ENCODE results near the gene GTF2B.
"Not testable (repeated sequence)": the region's sequence is repeated elsewhere in the genome, so short reads cannot be mapped to it uniquely, and the experiment has no call there.

The GTF2B gene, protein sequence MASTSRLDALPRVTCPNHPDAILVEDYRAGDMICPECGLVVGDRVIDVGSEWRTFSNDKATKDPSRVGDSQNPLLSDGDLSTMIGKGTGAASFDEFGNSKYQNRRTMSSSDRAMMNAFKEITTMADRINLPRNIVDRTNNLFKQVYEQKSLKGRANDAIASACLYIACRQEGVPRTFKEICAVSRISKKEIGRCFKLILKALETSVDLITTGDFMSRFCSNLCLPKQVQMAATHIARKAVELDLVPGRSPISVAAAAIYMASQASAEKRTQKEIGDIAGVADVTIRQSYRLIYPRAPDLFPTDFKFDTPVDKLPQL

DNA sequence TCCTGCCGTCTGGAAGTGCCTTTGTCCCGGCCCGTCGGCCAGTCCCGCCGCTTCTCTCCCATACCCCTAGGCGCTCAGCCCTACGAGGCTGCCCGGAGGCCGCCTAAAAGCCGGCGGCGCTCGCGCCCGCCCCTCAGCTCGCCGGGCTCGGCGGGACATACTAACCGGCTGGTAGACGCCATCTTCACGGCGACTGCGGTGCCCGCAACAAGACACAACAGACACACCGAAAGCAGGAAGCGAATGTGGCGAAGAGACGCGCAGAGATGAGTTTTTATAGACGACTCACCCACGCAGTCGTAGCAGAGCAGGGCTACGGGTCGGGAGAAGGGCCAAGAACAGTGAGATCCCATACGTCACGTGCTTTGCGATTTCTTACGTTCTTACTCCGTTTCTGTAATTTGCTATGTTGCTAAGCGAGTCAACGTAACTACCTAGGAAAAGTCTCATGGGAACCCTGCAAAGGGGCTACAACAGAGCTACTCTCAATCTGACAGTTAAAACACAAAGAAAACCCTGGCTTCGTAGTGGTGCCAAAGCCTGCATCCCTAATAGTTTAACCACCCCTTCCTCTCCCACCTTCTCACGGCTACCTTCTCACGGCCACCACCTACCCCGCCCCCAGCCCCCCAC, at the start of gene GTF2B:
Gene GTF2B (minus strand): TSS at position 250 of the 633 bp plus-strand sequence. CDS start 68 bp downstream, at position 182.
- DNase-seq (ENCODE audit: extremely low read depth in 1 of 2, low read depth in 1 of 2) = peak; percentile 73 to 93

DNA sequence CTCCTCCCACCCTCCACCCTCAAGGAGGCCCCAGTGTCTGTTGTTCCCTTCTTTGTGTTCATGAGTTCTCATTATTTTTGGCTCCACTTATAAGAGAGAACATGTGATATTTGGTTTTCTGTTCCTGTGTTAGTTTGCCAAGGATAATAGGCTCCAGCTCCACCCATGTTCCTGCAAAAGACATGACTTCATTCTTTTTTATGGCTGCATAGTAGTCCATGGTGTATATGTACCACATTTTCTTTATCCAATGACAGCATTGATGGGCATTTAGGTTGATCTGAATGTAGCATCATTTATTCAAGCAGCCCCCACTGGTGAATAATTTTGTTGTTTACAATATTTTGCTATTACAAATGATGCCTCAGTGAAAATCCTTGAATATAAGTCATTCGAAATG, 47.2 kb upstream of the GTF2B start:
- not testable (repeated sequence) for DNase-seq (ENCODE audit: extremely low read depth in 1 of 2, low read depth in 1 of 2)

DNA sequence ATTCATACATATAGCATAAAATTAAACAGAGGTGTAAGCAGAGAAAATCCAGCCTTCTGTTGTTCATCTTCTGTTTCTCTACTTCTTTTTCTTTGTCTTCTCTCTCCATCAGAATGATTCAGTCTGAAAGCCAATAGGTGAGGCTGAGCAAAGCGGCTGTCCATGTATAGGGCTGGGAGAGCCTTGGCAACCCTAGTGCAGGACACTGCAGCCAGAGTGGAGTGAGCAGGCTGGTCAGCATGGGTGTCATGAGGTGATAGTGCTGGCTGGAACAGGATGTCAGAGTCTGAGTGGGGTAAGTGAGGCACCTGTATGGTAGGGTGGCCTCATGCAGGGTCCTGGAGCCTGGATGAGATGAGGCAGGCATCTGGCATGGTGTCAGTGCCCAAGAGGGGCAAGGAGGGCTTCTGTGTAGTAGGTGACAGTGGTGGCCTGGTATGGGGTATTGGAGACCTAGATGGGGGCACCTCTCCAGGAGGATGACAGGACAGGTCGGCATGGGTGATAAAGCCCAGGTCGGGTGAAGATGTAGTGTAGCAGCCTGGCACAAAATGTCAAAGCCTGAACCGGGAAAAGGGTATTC, 45.5 kb upstream of the GTF2B start:
- DNase-seq (ENCODE audit: extremely low read depth in 1 of 2, low read depth in 1 of 2) = no peak

DNA sequence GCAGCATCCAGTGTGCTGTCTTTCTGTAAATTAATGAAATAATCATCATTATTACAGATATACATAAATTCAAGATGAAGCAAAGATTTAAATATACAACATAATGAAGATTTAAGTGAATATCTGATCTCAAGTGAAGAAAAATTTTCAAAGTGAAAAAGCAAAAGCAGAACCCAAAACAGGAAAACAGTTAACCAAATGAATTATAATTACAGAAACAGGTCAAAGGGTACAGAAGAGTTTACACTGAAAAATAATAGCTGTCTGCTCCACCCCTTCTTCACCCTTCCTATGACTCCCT, 44.8 kb upstream of the GTF2B start:
- DNase-seq (ENCODE audit: extremely low read depth in 1 of 2, low read depth in 1 of 2) = no peak

DNA sequence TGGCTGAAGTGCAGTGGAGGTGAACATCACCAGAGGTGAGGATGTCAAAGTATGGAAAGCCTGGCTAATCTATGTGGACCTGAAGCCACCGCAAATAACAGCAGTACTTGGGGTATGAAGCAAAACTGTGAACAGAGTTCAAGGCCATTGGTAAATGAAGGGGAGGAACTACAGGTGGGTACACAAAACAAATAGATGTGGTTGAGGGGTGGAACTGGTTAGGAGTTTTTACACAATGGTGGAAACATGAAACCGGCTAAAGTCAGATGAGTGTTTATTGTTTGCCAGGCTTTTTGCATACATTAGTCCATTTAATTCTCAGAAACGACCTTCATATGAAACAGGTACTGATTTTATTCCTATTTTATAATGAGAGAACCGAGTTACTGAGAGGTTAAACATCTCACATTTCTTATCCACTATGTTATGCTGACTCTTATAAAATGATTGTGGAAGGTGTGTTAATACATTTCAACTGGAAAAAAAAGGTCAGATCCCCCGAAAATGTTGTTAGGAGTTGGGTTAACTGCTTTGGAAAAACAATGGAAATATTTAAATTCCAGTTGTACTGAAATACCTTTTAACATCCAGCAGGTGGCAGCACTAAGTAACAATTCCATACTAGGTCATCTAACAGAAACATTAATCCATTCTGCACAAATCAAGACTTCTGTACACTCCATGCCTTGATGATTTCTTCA, 44.3 kb upstream of the GTF2B start:
- DNase-seq (ENCODE audit: extremely low read depth in 1 of 2, low read depth in 1 of 2) = no peak

DNA sequence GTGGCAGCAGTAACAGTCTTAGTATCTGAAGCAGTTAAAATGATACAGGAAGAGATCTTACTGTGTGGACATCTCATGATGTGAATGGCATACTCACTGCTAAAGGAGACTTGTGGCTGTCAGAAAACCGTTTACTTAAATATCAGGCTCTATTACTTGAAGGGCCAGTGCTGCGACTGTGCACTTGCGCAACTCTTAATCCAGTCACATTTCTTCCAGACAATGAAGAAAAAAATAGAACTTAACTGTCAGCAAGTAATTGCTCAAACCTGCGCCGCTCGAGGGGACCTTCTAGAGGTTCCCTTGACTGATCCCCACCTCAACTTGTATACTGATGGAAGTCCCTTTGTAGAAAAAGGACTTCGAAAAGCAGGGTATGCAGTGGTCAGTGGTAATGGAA, 38.8 kb upstream of the GTF2B start:
- not testable (repeated sequence) for DNase-seq (ENCODE audit: extremely low read depth in 1 of 2, low read depth in 1 of 2)

DNA sequence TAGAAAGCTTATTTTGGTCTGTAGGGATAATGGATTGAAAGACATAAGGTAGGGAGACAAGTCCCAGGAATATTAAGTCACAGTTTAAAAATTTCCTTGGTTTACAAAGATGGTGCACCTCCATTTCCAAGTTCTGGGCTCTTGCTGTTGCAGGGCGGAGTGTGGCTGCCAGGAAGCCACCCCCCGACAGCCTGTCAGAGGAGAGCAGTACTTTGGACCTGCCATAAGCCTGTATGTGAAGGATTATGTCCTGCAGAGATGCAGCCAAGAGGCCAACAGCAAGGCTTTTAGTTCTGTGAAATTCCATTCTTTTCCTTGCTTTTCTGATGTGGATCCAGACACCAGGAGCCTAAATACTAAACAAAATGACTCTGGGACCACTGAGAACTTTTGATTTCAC, 31.9 kb upstream of the GTF2B start:
- DNase-seq (ENCODE audit: extremely low read depth in 1 of 2, low read depth in 1 of 2) = no peak

DNA sequence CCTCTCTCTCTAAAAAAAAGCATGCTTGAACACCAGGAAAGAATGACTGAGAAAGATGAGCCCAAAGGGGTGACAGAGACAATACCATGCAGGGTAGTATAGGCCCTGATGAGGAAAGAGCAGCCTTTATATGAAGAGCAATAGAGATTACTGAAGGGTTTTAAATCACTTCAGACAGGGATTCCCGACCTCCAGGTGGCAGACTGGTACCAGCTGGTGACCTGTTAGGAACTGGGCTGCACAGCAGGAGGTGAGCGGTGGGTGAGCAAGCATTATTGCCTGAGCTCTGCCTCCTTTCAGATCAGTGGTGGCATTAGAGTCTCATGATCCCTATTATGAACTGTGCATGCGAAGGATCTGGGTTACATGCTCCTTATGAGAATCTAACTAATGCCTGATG, 30.8 kb upstream of the GTF2B start:
- peak in 1 of 2 donors; percentile 2 for DNase-seq (ENCODE audit: extremely low read depth in 1 of 2, low read depth in 1 of 2)

DNA sequence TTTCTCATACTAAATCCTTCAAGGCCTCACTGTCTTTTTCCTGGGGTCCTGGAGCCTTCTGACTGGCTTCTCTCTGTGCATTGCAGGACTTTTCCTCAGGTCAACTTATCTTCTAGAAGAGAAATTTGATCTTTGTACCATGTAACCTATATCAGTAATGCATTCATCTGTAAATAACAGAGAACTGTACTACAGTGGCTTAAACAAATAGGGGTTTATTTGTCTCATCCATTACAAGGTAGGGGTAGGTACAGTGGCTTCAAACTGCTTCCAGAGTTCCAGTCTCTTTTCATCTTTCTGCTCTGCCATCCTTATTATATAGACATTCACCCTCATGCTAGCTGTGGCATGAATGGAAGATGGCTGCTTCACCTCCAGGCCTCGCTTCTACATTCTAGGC, 29.5 kb upstream of the GTF2B start:
- DNase-seq (ENCODE audit: extremely low read depth in 1 of 2, low read depth in 1 of 2) = no peak

DNA sequence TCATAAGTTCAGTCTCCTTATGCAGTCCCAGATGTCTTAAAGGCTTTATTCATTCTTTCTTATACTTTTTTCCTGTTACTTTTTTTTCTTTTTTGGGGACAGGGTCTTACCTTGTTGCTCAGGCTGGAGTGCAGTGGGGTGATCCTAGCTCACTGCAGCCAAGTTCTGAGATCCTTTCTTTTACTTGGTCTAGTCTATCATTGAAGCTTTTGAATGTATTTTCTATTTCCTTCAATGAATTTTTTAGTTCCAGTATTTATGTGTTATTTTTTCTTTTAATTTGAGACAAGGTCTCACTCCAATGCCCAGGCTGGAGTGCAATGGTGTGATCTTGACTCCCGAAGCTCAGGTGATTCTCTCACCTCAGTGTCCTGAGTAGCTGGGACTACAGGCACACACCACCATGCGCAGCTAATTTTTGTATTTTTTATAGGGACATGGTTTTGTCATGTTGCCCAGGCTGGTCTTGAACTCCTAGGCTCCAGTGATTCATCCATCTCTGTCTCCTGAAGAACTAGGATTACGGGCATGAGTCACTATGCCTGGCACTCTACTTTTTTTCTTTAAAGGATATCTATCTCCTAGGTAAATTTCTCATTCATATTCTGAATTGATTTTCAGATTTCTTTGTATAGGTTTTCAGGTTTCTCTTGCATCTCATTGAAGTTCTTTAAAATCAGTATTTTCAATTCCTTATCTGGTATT, 26.1 kb upstream of the GTF2B start:
- DNase-seq (ENCODE audit: extremely low read depth in 1 of 2, low read depth in 1 of 2) = no peak

DNA sequence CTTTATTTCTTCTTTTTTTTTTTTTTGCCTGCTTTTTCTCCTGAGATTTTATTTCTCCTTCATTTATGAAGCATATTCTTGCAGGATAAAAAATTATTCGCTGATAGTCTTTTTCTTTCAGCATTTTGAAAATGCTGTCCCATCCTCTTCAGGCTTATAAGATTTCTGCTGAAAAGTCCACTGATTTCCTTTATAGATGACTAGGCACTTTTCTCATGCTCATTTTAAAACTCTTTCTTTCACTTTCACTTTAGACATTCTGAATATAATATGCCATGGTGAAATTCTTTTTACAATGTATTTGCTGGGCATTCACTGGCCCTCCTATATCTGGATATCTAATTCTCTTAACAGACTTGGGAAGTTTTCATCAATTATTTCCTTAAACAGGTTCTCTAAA, 25.5 kb upstream of the GTF2B start:
- DNase-seq (ENCODE audit: extremely low read depth in 1 of 2, low read depth in 1 of 2) = no peak

DNA sequence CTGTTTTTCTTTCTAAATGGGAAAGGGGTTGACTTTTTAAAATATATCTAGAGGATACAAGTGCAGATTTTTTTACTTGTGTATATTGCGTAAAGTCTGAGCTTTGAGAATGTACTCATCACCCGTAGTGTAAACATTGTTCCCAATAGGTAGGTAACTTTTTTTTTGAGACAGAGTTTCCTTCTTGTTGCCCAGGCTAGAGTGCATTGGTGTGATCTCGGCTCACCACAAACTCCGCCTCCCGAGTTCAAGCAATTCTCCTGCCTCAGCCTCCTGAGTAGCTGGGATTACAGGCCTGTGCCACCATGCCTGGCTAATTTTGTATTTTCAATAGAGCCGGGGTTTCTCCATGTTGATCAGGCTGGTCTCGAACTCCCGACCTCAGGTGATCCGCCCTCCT, 20.4 kb upstream of the GTF2B start:
- DNase-seq (ENCODE audit: extremely low read depth in 1 of 2, low read depth in 1 of 2) = not testable (repeated sequence)

DNA sequence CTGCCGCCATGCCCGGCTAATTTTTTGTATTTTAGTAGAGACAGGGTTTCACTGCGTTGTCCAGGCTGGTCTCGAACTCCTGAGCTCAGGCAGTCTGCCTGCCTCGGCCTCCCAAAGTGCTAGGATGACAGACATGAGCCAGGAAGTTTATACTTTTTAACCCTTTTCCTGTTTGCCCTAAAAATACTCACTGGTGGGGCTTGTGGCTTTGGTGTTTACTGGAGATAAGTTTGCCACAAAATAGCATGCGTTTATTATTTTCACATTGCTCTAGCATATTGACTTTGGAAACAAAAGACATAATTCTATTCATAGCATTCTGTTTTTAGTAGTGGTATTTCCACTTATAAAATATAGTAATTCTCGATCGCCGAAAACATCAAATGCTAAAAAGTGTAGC, 19.8 kb upstream of the GTF2B start:
- DNase-seq (ENCODE audit: extremely low read depth in 1 of 2, low read depth in 1 of 2) = no peak

DNA sequence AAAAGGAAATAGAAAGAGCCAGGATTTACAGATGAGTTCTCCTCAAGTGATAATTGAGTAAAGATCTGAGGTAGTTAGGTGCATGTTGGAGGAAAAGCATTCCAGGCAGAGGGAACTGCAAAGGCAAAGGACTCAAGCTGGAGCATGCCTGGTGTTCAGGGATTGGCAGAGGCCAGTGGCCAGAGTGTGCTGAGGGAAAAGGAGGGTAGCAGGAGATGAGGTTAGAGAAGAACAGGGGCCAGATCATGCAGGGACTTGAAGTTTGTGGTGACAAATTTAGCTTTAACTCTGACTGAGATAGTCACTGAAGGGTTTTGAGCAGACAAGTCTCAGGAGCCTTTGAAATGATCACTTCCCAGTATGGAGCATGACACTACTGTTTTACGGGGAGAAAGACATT, 19.0 kb upstream of the GTF2B start:
- DNase-seq (ENCODE audit: extremely low read depth in 1 of 2, low read depth in 1 of 2) = no peak

DNA sequence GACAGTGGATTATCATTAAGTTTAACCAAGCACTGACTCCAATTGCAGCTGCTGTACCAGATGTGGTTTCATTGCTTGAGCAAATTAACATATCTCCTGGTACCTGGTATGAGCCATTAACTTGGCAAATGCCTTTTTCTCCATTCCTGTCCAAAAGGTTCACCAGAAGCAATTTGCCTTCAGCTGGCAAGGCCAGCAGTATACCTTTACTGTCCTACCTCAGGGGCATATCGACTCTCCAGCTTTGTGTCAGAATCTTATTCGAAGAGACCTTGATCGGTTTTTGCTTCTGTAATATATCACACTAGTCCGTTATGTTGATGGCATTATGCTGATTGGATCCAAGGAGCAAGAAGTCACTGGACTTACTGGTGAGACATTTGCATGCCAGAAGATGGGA, 9.5 kb upstream of the GTF2B start:
- DNase-seq (ENCODE audit: extremely low read depth in 1 of 2, low read depth in 1 of 2) = no peak

DNA sequence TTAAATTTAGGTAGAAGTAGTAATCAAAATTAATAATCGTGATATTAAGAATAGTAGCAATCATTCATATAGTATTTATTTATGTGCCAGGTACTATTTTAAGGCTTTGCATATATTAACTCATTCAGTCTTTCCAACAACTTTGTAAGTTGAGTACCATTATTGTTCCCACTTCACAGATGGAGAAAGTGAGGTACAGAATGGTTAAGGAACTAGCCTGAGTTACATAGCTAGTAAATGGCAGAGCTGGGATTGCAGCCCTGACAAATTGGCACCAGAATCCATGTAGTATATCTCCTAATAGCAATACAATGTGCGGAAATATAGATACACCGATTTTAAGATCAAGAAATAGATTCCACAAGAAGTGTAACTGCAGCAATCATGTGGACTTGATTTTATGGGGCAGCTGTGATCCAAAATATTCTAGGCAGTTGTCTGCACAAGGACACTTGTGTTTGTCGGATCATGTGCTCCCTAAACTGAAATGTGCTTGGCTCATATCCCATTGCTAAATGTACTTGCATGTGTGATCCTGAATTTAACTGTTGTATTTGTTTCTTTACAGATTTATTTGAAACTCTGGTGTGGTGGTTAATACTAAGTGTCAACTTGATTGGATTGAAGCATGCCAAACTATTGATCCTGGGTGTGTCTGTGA, 5.8 kb upstream of the GTF2B start:
- DNase-seq (ENCODE audit: extremely low read depth in 1 of 2, low read depth in 1 of 2) = no peak

DNA sequence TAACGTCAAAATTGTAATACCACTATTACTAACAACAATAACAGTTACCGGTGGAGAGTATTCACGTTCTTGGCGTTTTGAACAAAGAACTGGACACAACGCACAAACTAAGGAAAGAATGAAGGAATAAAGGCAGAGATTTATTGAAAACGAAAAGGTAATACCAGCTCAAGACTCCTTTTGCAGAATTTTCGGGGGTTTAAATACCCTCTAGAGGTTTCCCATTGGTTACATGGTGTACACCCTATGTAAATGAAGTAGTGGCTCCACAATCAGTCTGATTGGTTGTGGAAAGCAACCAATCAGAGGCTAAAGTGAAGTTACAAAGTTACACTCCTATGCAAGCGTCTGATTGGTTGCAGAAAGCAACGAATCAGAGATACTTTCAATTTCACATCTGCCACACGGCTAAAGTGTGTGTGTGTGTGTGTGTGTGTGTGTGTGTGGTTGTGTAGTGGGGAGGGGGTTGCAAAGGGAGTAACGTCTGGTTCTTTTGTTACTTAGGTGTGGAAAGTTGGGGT, 1.1 kb upstream of the GTF2B start:
- no peak for DNase-seq (ENCODE audit: extremely low read depth in 1 of 2, low read depth in 1 of 2)

DNA sequence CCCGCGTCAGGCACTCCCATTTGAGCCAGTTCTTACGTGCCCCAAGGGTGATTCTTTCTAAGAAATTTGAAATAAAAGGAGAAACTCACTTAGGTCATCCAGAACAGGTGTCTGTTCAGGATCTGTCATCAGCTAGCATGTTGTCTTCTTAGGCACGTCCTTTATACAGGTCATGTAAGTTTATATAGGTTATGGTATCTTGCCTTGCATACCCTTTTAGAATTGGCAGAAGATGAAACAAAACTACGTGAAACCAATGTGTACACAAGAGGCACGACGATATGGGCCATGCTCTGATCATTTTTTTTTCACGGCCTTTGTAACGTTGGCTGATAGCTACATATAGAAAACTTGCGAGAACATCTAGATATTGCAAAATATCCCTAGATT, 579 bp upstream of the GTF2B start:
- no peak for DNase-seq (ENCODE audit: extremely low read depth in 1 of 2, low read depth in 1 of 2)

DNA sequence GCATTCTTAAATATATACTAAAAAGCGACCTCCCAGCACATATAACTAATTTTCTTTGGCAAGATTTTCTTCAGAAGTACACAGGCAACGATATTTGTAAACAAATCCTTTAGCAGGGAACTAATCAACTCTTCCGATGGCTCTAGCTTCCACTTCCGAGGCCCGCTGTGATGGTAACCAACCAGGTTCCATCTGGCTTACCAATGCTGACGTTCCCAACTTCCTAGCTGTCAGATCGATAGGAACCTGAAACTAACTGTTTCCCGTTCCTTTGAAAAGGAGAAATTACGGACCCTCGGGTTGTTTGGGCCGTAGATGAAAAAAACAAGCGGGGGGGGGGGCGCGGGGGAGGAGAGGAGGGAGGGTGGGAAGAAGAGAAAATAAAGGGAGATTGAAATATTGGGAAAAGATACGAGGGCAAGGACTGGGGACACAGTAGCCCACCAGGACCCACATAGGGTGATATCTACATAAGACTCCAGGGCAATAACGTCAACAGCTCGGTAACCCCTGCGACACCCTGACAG, 513 bp downstream of the GTF2B start:
- no peak for DNase-seq (ENCODE audit: extremely low read depth in 1 of 2, low read depth in 1 of 2)

DNA sequence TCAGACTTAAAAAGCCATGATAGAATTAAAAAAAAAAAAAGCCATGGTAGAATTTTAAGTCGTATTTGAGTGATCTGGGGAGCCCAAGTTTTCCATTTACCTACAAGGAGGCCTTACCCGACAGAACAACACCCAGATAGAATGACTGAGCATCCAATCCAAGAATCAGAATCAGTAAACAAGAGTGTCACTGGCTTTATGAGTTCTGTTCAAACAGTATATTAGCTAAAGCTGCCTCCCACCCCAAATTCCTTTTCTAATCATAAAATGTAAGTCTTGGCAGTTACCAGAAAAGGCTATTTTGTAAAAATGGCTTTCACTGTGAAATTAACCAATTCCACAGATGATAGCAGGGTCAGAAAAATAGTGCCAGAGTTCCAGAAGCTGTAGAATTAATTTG, 1.2 kb downstream of the GTF2B start:
- no peak for DNase-seq (ENCODE audit: extremely low read depth in 1 of 2, low read depth in 1 of 2)
